ENCODE data around the gene PPP3CA. TPM values are rescaled to one million over a fixed set of nuclear protein-coding genes. Genes with fewer than 3 reads are reported as not detected.

Gene PPP3CA
- total and polyA plus RNA-seq, 2 of the 8 experiments (the other 6 are each of a cell fraction or from before 2014, with no cell fraction given): 7.9 to 35.0 TPM

GRCh38 chr4:101321481-101322042, 25.8 kb downstream of the PPP3CA start (continued):
- TF ChIP-seq GABPA (IDR thresholded peaks at IDR 0.05; ENCODE audit: borderline replicate concordance, insufficient read depth, low read length): no peak
- no peak for TF ChIP-seq HDAC2 (IDR thresholded peaks at IDR 0.05; ENCODE audit: borderline replicate concordance in 1 of 2, low read depth in 2 of 2, low read length in 2 of 2)
- no peak for TF ChIP-seq HDAC6 (IDR thresholded peaks at IDR 0.05; ENCODE audit: low read depth, low read length)
- TF ChIP-seq SUZ12 (IDR thresholded peaks at IDR 0.05; ENCODE audit: low read length): no peak
- TF ChIP-seq PHF8 (conservative IDR thresholded peaks at IDR 0.05; ENCODE audit: low read depth, low read length): no peak
- TF ChIP-seq JUN (IDR thresholded peaks at IDR 0.05; ENCODE audit: low read depth, low read length): no peak
- TF ChIP-seq TAF1 (IDR thresholded peaks at IDR 0.05; ENCODE audit: low read depth, low read length): no peak

All from H1 (cell line).